ENCODE data around the gene NT5M. TPM values are rescaled to one million over a fixed set of nuclear protein-coding genes. Genes with fewer than 3 reads are reported as not detected.
"Not testable (repeated sequence)": the region's sequence is repeated elsewhere in the genome, so short reads cannot be mapped to it uniquely, and the experiment has no call there.

The NT5M gene
- total RNA-seq, 1 experiment from 2014 or later = 10.2 TPM

DNA sequence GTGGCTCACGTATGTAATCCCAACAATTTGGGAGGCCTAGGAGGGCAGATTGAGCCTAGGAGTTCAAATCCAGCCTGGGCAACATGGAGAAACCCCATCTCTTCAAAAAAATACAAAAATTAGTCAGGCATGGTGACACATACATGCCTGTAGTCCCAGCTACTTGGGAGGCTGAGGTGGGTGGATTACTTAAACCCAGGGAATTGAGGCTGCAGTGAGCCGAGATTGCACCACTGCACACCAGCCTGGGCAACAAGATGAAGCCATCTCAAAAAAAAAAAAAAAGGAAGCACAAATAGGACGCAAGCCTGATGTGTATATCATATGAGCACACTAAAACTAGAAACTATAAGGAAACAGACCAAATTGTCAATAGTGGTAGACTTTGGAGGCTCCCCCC, 49.1 kb upstream of the NT5M start:
- RAD21 ChIA-PET (ENCODE audit: low non-redundant PET in 1 of 2, low total read pairs in 2 of 2, uncharacterized antibody in 2 of 2, unreplicated experiment in 2 of 2) = no interaction called here
- H4K20me1 ChIP-seq (ENCODE audit: insufficient read depth) = no peaks in the 10 kb centered on the region
- no peak overlapping the region for H2AFZ ChIP-seq (ENCODE audit: low read depth, low read length, poor library complexity, severe bottlenecking)
- POLR2A ChIA-PET = no interaction called here
- H3K4me1 ChIP-seq (ENCODE audit: control insufficient read depth in 1 of 2, insufficient read depth in 2 of 2, low read length in 2 of 2) = no peaks in the 10 kb centered on the region
- BruUV-seq (replicated peaks) = no TSS peak
- intact Hi-C loops (cut with micrococcal nuclease) = no loop called here
- no peak for DNase-seq (ENCODE audit: low read depth, low spot score)
- CTCF ChIA-PET = no interaction called here
- no peaks in the 10 kb centered on the region for H3K27me3 ChIP-seq (ENCODE audit: insufficient read depth, low read length)
- TF ChIP-seq, protein P1, sequence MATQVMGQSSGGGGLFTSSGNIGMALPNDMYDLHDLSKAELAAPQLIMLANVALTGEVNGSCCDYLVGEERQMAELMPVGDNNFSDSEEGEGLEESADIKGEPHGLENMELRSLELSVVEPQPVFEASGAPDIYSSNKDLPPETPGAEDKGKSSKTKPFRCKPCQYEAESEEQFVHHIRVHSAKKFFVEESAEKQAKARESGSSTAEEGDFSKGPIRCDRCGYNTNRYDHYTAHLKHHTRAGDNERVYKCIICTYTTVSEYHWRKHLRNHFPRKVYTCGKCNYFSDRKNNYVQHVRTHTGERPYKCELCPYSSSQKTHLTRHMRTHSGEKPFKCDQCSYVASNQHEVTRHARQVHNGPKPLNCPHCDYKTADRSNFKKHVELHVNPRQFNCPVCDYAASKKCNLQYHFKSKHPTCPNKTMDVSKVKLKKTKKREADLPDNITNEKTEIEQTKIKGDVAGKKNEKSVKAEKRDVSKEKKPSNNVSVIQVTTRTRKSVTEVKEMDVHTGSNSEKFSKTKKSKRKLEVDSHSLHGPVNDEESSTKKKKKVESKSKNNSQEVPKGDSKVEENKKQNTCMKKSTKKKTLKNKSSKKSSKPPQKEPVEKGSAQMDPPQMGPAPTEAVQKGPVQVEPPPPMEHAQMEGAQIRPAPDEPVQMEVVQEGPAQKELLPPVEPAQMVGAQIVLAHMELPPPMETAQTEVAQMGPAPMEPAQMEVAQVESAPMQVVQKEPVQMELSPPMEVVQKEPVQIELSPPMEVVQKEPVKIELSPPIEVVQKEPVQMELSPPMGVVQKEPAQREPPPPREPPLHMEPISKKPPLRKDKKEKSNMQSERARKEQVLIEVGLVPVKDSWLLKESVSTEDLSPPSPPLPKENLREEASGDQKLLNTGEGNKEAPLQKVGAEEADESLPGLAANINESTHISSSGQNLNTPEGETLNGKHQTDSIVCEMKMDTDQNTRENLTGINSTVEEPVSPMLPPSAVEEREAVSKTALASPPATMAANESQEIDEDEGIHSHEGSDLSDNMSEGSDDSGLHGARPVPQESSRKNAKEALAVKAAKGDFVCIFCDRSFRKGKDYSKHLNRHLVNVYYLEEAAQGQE (IDR thresholded peaks at IDR 0.05; ENCODE audit: low read depth) = no peak
- no peak for TF ChIP-seq RAD21 (IDR thresholded peaks at IDR 0.05; ENCODE audit: low read depth)
- no peak for TF ChIP-seq POLR2A (IDR thresholded peaks at IDR 0.05; ENCODE audit: borderline replicate concordance, extremely low read depth, insufficient read depth, insufficient read length)
- no peak for TF ChIP-seq ZFX (IDR thresholded peaks at IDR 0.05)
- TF ChIP-seq, protein P2, sequence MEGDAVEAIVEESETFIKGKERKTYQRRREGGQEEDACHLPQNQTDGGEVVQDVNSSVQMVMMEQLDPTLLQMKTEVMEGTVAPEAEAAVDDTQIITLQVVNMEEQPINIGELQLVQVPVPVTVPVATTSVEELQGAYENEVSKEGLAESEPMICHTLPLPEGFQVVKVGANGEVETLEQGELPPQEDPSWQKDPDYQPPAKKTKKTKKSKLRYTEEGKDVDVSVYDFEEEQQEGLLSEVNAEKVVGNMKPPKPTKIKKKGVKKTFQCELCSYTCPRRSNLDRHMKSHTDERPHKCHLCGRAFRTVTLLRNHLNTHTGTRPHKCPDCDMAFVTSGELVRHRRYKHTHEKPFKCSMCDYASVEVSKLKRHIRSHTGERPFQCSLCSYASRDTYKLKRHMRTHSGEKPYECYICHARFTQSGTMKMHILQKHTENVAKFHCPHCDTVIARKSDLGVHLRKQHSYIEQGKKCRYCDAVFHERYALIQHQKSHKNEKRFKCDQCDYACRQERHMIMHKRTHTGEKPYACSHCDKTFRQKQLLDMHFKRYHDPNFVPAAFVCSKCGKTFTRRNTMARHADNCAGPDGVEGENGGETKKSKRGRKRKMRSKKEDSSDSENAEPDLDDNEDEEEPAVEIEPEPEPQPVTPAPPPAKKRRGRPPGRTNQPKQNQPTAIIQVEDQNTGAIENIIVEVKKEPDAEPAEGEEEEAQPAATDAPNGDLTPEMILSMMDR (IDR thresholded peaks at IDR 0.05 in 2 of 3, conservative IDR thresholded peaks at IDR 0.05 in 1 of 3; ENCODE audit: borderline replicate concordance in 1 of 3, insufficient read depth in 1 of 3, low read depth in 2 of 3, low read length in 2 of 3) = no peak
- TF ChIP-seq ATF3 (IDR thresholded peaks at IDR 0.05) = no peak
- TF ChIP-seq, protein P3, sequence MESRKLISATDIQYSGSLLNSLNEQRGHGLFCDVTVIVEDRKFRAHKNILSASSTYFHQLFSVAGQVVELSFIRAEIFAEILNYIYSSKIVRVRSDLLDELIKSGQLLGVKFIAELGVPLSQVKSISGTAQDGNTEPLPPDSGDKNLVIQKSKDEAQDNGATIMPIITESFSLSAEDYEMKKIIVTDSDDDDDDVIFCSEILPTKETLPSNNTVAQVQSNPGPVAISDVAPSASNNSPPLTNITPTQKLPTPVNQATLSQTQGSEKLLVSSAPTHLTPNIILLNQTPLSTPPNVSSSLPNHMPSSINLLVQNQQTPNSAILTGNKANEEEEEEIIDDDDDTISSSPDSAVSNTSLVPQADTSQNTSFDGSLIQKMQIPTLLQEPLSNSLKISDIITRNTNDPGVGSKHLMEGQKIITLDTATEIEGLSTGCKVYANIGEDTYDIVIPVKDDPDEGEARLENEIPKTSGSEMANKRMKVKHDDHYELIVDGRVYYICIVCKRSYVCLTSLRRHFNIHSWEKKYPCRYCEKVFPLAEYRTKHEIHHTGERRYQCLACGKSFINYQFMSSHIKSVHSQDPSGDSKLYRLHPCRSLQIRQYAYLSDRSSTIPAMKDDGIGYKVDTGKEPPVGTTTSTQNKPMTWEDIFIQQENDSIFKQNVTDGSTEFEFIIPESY (IDR thresholded peaks at IDR 0.05; ENCODE audit: extremely low read depth, insufficient replicate concordance, low read length) = no peak
- no peak for TF ChIP-seq JUND (IDR thresholded peaks at IDR 0.05)
- no peak for TF ChIP-seq SIN3A (IDR thresholded peaks at IDR 0.05; ENCODE audit: low read depth)
- no peak for TF ChIP-seq CEBPB (IDR thresholded peaks at IDR 0.05; ENCODE audit: low read depth)
- TF ChIP-seq FOSL1 (IDR thresholded peaks at IDR 0.05; ENCODE audit: low read depth) = no peak
- H3K36me3 ChIP-seq (ENCODE audit: control insufficient read depth in 1 of 2, insufficient read depth in 2 of 2, low read length in 2 of 2) = peaks cover 32 to 43% of the 10 kb centered on the region in 2 experiments; a peak in 3 of 4 replicates
- H3K27ac ChIP-seq (ENCODE audit: low read depth, low read length) = no peak overlapping the region
- no peaks in the 10 kb centered on the region for H3K9me3 ChIP-seq (ENCODE audit: control insufficient read depth in 1 of 2, insufficient read depth in 1 of 2, low read depth in 1 of 2, low read length in 2 of 2)
- H3K79me2 ChIP-seq (ENCODE audit: insufficient read depth, low read length) = peaks cover 3% of the 10 kb centered on the region; the same call in 1 of the 2 replicates
- no peak overlapping the region for H3K4me2 ChIP-seq (ENCODE audit: low read length)
- no peak for ATAC-seq
- H3K4me3 ChIP-seq (replicated peaks in 1 of 2; ENCODE audit: low read depth in 1 of 2, low read length in 2 of 2) = no peak overlapping the region
- no peak overlapping the region for H3K9ac ChIP-seq (ENCODE audit: low read length)
- no peaks in the 10 kb centered on the region for H3K9me2 ChIP-seq (ENCODE audit: insufficient read depth)

DNA sequence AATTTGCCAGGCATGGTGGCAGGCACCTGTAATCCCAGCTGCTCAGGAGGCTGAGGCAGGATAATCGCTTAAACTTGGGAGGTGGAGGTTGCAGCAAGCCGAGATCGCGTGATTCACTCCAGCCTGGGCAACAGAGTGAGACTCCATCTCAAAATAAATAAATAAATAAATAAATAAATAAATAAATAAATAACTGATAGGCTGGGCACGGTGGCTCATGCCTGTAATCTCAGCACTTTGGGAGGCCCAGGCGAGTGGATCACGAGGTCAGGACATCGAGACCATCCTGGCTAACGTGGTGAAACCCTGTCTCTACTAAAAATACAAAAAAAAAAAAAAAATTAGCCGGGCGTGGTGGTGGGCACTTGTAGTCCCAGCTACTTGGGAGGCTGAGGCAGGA, 47.5 kb upstream of the NT5M start:
- ATAC-seq; H3K4me1 ChIP-seq (ENCODE audit: control insufficient read depth in 1 of 2, insufficient read depth in 2 of 2, low read length in 2 of 2); H3K79me2 ChIP-seq (ENCODE audit: insufficient read depth, low read length); intact Hi-C loops (cut with micrococcal nuclease); DNase-seq (ENCODE audit: low read depth, low spot score); H3K4me3 ChIP-seq (replicated peaks in 1 of 2; ENCODE audit: low read depth in 1 of 2, low read length in 2 of 2); BruUV-seq (replicated peaks); POLR2A ChIA-PET; H3K9ac ChIP-seq (ENCODE audit: low read length); H3K27ac ChIP-seq (ENCODE audit: low read depth, low read length); H3K4me2 ChIP-seq (ENCODE audit: low read length); H3K9me3 ChIP-seq (ENCODE audit: control insufficient read depth in 1 of 2, insufficient read depth in 1 of 2, low read depth in 1 of 2, low read length in 2 of 2); RAD21 ChIA-PET (ENCODE audit: low non-redundant PET in 1 of 2, low total read pairs in 2 of 2, uncharacterized antibody in 2 of 2, unreplicated experiment in 2 of 2); H2AFZ ChIP-seq (ENCODE audit: low read depth, low read length, poor library complexity, severe bottlenecking); H3K9me2 ChIP-seq (ENCODE audit: insufficient read depth); H4K20me1 ChIP-seq (ENCODE audit: insufficient read depth); CTCF ChIA-PET; H3K27me3 ChIP-seq (ENCODE audit: insufficient read depth, low read length): not testable (repeated sequence)
- H3K36me3 ChIP-seq (ENCODE audit: control insufficient read depth in 1 of 2, insufficient read depth in 2 of 2, low read length in 2 of 2) = peaks cover 42 to 57% of the 10 kb centered on the region in 2 experiments; a peak in 3 of 4 replicates
